LHCN-M2 (cell line): ENCODE measurements around the gene FBLN2. TPM values are rescaled to one million over a fixed set of nuclear protein-coding genes. Genes with fewer than 3 reads are reported as not detected.
"Not testable (repeated sequence)": the region's sequence is repeated elsewhere in the genome, so short reads cannot be mapped to it uniquely, and the experiment has no call there.

Source experiments
- DNase-seq: peaks from one replicate; pipeline ENCODE4 v3.0.0-alpha.2; 2012; ENCODE audit warnings: low read depth
- polyA plus RNA-seq: library from polyadenylated mRNA; unstranded; fragments of >200 nt; gene quantifications from one replicate; pipeline ENCODE4 v1.2.1, GENCODE V29; 2012; ENCODE audit warnings: missing spikeins
- total RNA-seq: library from RNA; depleted of rRNA; stranded (reverse); fragments of >200 nt; gene quantifications from 2 replicates; pipeline ENCODE4 v1.2.3, GENCODE V29; 2014; rRNA removed

The FBLN2 gene
- 0.06 and 0.19 TPM in 2 replicates for total RNA-seq
- polyA plus RNA-seq: 0.10 TPM

GRCh38 chr3:13548696-13549622 lies at the start of gene FBLN2:
FBLN2 (plus strand) TSS chr3:13549125; CDS start chr3:13570356, 21,231 bp downstream.
- DNase-seq: no peak

- DNase-seq: not testable (repeated sequence)
These were observed 49.7 kb upstream of the FBLN2 start for GRCh38 chr3:13499246-13499645.

- DNase-seq: no peak
These were observed 48.6 kb upstream of the FBLN2 start for GRCh38 chr3:13500133-13500885.

- no peak for DNase-seq
These were observed 47.9 kb upstream of the FBLN2 start for GRCh38 chr3:13501056-13501455.

- no peak for DNase-seq
These were observed 47.4 kb upstream of the FBLN2 start for GRCh38 chr3:13501521-13501920.

- no peak for DNase-seq
These were observed 46.8 kb upstream of the FBLN2 start for GRCh38 chr3:13501958-13502790.

GRCh38 chr3:13502791-13503060 lies 46.2 kb upstream of the FBLN2 start:
- DNase-seq: no peak

- DNase-seq: no peak
These were observed 44.6 kb upstream of the FBLN2 start for GRCh38 chr3:13504161-13504831.

GRCh38 chr3:13505147-13506130 lies 43.5 kb upstream of the FBLN2 start:
- DNase-seq: no peak

- no peak for DNase-seq
These were observed 42.7 kb upstream of the FBLN2 start for GRCh38 chr3:13506239-13506638.

- no peak for DNase-seq
These were observed 42.2 kb upstream of the FBLN2 start for GRCh38 chr3:13506680-13507079.

- DNase-seq: no peak
These were observed 41.7 kb upstream of the FBLN2 start for GRCh38 chr3:13507247-13507569.

GRCh38 chr3:13507570-13508339 lies 41.2 kb upstream of the FBLN2 start:
- no peak for DNase-seq

GRCh38 chr3:13508496-13508895 lies 40.4 kb upstream of the FBLN2 start:
- DNase-seq: no peak

- DNase-seq: no peak
These were observed 39.7 kb upstream of the FBLN2 start for GRCh38 chr3:13509059-13509815.

GRCh38 chr3:13509816-13510192 lies 39.1 kb upstream of the FBLN2 start:
- DNase-seq: no peak

GRCh38 chr3:13512451-13512850 lies 36.5 kb upstream of the FBLN2 start:
- no peak for DNase-seq

- no peak for DNase-seq
These were observed 35.6 kb upstream of the FBLN2 start for GRCh38 chr3:13513051-13513912.
